GM12891 (cell line): Measurements from ENCODE around the gene EDEM1.

Experiments
- POLR2A ChIP-seq: IDR thresholded peaks from 2 replicates; pipeline ENCODE4 v1.6.1; 2011; ENCODE audit warnings: low read depth, low read length, control low read depth
- TAF1 ChIP-seq: IDR thresholded peaks from 2 replicates; pipeline ENCODE4 v1.6.1; 2011; ENCODE audit warnings: low read depth, low read length, control low read depth

GRCh38 chr3:5197470-5198312 is 10.2 kb downstream of the EDEM1 start:
- TF ChIP-seq POLR2A (no peak), TAF1 (no peak; the same call in 1 of the 2 replicates)
